OCI-LY1 (cell line): Measurements from ENCODE around the gene GRIA1.

ENCODE experiments used
- H2AFZ ChIP-seq: fragments of 200-600 bp; sonication (generic), shearing (Covaris generic); 2 replicates; pipeline ENCODE4 v1.6.0; 2014; ENCODE audit warnings: antibody characterized with exemption, mild to moderate bottlenecking, low read length
- H3F3A ChIP-seq: fragments of 200-600 bp; sonication (generic), shearing (Covaris generic); 2 replicates; pipeline ENCODE4 v1.6.0; 2014; ENCODE audit warnings: mild to moderate bottlenecking, antibody characterized with exemption, low read length, moderate library complexity; ENCODE audit not compliant: insufficient read depth
- H3K27ac ChIP-seq: fragments of 200-600 bp; sonication (generic); 2 replicates; pipeline ENCODE4 v1.5.1; 2014; ENCODE audit warnings: low read length, mixed run types, mild to moderate bottlenecking, low read depth; ENCODE audit not compliant: poor library complexity, severe bottlenecking
- H3K27me3 ChIP-seq: fragments of 200-600 bp; sonication (generic); 2 replicates; pipeline ENCODE4 v1.6.0; 2014; ENCODE audit warnings: antibody characterized with exemption, mild to moderate bottlenecking, low read length, moderate library complexity; ENCODE audit not compliant: insufficient read depth
- H3K36me3 ChIP-seq: fragments of 200-600 bp; sonication (generic); 2 replicates; pipeline ENCODE4 v1.6.1; 2014; ENCODE audit warnings: mild to moderate bottlenecking, antibody characterized with exemption, low read length, moderate library complexity, mixed read lengths; ENCODE audit not compliant: insufficient read depth
- H3K4me1 ChIP-seq: fragments of 200-600 bp; sonication (generic); 2 replicates; pipeline ENCODE4 v1.5.1; 2014; ENCODE audit warnings: mild to moderate bottlenecking, low read length, moderate library complexity; ENCODE audit not compliant: insufficient read depth, severe bottlenecking
- H3K4me2 ChIP-seq: fragments of 200-600 bp; sonication (generic), shearing (Covaris generic); 2 replicates; pipeline ENCODE4 v1.6.1; 2014; ENCODE audit warnings: low read length
- H3K4me3 ChIP-seq: fragments of 200-600 bp; sonication (generic); 2 replicates; pipeline ENCODE4 v1.5.1; 2014; ENCODE audit warnings: low read length, low read depth, mild to moderate bottlenecking, mixed read lengths; ENCODE audit not compliant: poor library complexity, severe bottlenecking
- H3K79me2 ChIP-seq: fragments of 200-600 bp; shearing (Covaris generic); 2 replicates; pipeline ENCODE4 v1.6.1; 2016; ENCODE audit warnings: mixed run types, low read length, mixed read lengths; ENCODE audit not compliant: insufficient read depth
- H3K9ac ChIP-seq: fragments of 200-600 bp; sonication (generic), shearing (Covaris generic); 2 replicates; pipeline ENCODE4 v1.6.1; 2014; ENCODE audit warnings: mild to moderate bottlenecking, low read length, mixed read lengths
- H3K9me2 ChIP-seq: fragments of 200-600 bp; sonication (generic), shearing (Covaris generic); 2 replicates; pipeline ENCODE4 v1.6.1; 2014; ENCODE audit warnings: low read depth, mild to moderate bottlenecking, low read length, mixed read lengths
- H3K9me3 ChIP-seq: fragments of 200-600 bp; shearing (Covaris generic); 2 replicates; pipeline ENCODE4 v1.6.1; 2014; ENCODE audit warnings: low read length, mixed read lengths
- H4K20me1 ChIP-seq: fragments of 200-600 bp; sonication (generic), shearing (Covaris generic); 2 replicates; pipeline ENCODE4 v1.6.0; 2016; ENCODE audit warnings: mild to moderate bottlenecking, low read length; ENCODE audit not compliant: insufficient read depth
- EZH2 ChIP-seq: fragments of 200-600 bp; sonication (generic), shearing (Covaris generic); IDR thresholded peaks from 2 replicates; pipeline ENCODE4 v1.8.0; 2017; ENCODE audit warnings: borderline replicate concordance, mixed run types, mild to moderate bottlenecking, antibody characterized with exemption, low read length, moderate library complexity, mixed read lengths
- TF ChIP-seq, protein P1 (sequence below): fragments of 200-600 bp; sonication (generic), shearing (Covaris generic); IDR thresholded peaks from 2 replicates; pipeline ENCODE4 v1.5.1; 2017; ENCODE audit warnings: mild to moderate bottlenecking, antibody characterized with exemption, low read length, moderate library complexity, mixed read lengths

GRIA1 gene

DNA sequence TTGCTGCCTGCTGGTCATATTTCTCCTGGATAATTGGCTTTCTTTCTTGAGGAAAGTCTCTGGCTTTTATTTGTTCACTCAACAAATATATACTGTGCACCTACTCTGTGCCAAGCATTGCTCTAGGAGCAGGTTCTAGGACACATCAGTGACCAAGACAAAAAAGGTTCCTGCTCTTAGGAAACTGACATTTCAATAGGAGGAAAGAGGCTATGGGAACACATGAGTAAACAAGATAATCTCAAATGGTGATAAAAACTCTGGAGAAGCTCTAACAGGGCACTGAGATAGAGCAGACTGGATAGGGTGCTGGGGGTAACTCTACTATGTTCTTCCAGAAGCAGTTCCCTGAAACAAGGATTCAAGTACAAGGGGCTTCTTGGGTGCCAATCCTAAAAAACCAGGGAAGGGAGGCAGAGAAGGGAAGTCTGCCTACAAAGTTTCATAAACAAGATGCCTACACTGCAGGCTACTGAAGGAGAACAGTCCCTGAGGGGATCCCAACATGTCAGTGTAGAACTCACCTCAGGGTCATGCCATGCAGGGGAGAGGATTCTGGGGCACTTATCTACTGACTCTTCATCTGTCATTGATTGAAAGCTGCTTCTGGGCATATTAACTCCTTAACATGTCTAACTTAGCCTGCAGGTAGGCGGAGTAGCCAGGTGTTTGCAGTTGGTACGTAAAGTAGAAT is 181.3 kb downstream of the GRIA1 start:
- Histone ChIP-seq H2AFZ (no peak overlapping the region), H3K27ac (no peak overlapping the region), H3K4me2 (no peak overlapping the region), H3K36me3 (no peaks in the 10 kb centered on the region), H3F3A (no peaks in the 10 kb centered on the region), H3K9me2 (no peaks in the 10 kb centered on the region), H3K4me1 (no peaks in the 10 kb centered on the region), H3K4me3 (no peak overlapping the region), H3K9me3 (no peaks in the 10 kb centered on the region), H3K9ac (no peak overlapping the region), H4K20me1 (no peaks in the 10 kb centered on the region), H3K79me2 (no peaks in the 10 kb centered on the region), H3K27me3 (no peaks in the 10 kb centered on the region)
- no peak for TF ChIP-seq EZH2
- TF ChIP-seq, protein P1, sequence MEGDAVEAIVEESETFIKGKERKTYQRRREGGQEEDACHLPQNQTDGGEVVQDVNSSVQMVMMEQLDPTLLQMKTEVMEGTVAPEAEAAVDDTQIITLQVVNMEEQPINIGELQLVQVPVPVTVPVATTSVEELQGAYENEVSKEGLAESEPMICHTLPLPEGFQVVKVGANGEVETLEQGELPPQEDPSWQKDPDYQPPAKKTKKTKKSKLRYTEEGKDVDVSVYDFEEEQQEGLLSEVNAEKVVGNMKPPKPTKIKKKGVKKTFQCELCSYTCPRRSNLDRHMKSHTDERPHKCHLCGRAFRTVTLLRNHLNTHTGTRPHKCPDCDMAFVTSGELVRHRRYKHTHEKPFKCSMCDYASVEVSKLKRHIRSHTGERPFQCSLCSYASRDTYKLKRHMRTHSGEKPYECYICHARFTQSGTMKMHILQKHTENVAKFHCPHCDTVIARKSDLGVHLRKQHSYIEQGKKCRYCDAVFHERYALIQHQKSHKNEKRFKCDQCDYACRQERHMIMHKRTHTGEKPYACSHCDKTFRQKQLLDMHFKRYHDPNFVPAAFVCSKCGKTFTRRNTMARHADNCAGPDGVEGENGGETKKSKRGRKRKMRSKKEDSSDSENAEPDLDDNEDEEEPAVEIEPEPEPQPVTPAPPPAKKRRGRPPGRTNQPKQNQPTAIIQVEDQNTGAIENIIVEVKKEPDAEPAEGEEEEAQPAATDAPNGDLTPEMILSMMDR: no peak

DNA sequence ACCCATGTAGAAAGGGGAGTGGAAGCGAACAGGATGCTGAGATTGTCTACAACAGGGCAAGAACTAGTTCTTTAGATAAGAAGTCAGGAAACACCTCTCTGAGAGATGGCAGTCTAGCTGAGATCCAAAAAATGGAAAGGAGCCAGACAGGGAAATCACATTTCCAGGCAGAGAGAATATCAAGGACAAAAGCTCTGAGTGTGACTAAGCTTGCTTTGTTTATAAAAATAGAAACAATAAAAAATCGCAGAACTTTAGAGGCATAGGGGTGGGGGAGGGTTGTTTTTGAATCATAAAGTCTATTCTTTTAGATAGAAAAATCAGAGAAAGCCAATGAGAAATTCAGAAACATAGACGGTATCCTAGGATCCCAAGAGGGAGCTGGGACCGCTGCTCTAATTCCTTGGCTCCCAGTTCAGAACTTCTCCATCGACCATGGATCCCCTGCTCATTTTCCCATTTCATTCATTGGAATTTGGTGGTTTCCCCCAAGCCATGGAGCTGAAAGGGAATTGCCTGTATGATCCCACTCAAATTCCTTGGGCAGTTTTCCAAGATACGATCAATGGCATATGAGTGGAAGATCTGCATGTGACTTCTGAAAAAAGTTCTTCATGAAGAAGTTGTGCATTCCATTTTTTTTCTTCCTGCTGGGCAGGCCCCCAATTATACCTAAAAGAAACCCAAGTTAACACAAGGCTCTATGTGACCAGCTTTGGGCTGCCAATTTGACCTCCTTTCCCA is 182.0 kb downstream of the GRIA1 start:
- no peak overlapping the region for H3K27ac ChIP-seq

DNA sequence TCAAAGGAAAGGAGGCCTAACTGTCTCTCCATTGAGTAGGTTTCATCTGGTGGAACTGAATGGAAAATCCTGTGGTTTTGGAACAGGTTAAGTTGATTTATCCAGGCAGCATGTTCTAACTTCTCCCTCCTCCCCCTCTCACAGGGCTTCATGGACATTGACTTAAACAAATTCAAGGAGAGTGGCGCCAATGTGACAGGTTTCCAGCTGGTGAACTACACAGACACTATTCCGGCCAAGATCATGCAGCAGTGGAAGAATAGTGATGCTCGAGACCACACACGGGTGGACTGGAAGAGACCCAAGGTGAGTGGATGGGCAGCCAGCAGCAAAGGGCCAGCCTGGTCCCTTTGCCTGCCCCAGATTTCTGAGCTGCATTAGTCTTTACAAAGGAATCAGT is 183.9 kb downstream of the GRIA1 start:
- Histone ChIP-seq H3K27ac (no peak overlapping the region), H2AFZ (no peak overlapping the region), H3K4me3 (no peak overlapping the region), H3K36me3 (no peaks in the 10 kb centered on the region), H3K9ac (no peak overlapping the region), H3K9me3 (no peaks in the 10 kb centered on the region), H3K9me2 (no peaks in the 10 kb centered on the region), H3K27me3 (no peaks in the 10 kb centered on the region), H3F3A (no peaks in the 10 kb centered on the region), H3K4me2 (no peak overlapping the region), H4K20me1 (no peaks in the 10 kb centered on the region), H3K79me2 (no peaks in the 10 kb centered on the region), H3K4me1 (no peaks in the 10 kb centered on the region)
- TF ChIP-seq, protein P1: no peak
- no peak for TF ChIP-seq EZH2

More for the DNA sequence above, 182.0 kb downstream of the GRIA1 start:
- Histone ChIP-seq H4K20me1 (no peaks in the 10 kb centered on the region), H3K9me3 (no peaks in the 10 kb centered on the region), H3K36me3 (no peaks in the 10 kb centered on the region), H3F3A (no peaks in the 10 kb centered on the region), H3K9me2 (no peaks in the 10 kb centered on the region), H3K79me2 (no peaks in the 10 kb centered on the region), H3K4me2 (no peak overlapping the region), H2AFZ (no peak overlapping the region), H3K9ac (no peak overlapping the region), H3K4me3 (no peak overlapping the region), H3K27me3 (no peaks in the 10 kb centered on the region), H3K4me1 (no peaks in the 10 kb centered on the region)
- no peak for TF ChIP-seq EZH2
- TF ChIP-seq, protein P1: no peak
